GM15510 (cell line): ENCODE measurements around the gene CSNK2A2.

Source experiments
- POLR2A ChIP-seq: IDR thresholded peaks from 3 replicates; pipeline ENCODE4 v1.6.1; 2011; ENCODE audit warnings: borderline replicate concordance; ENCODE audit not compliant: insufficient read length; ENCODE audit errors: extremely low read depth

CSNK2A2 gene

GRCh38 chr16:58198022-58198683, at the start of gene CSNK2A2:
TSS of gene CSNK2A2 (minus strand) at chr16:58198106. CDS start at chr16:58197736, 370 bp downstream.
- peak; percentile 52 for TF ChIP-seq POLR2A

DNA sequence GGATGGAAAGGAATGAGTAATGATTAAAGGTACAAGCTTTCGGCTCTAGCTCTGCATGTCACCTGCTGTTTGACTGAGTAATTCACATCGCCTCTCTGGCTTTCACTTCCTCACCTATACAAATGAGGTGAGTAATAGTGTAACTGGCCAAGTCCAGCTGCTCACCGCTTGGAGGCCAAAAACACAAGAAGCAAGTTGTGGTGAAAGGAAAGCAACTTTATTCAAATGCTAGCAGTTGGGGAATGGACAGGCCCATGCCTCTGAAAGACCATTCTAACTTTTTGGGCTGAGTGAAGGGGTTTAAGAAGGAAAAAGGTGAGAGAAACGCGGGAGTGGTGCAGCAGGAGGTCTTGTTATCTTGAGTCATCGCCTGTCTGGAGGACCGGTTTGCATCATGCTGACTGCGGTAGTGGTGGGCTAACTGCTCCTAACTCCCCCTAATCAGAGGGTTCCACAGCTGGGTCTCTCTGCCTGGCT, 45.7 kb upstream of the CSNK2A2 start:
- no peak for TF ChIP-seq POLR2A

GRCh38 chr16:58236831-58237230, 38.9 kb upstream of the CSNK2A2 start:
- no peak for TF ChIP-seq POLR2A

DNA sequence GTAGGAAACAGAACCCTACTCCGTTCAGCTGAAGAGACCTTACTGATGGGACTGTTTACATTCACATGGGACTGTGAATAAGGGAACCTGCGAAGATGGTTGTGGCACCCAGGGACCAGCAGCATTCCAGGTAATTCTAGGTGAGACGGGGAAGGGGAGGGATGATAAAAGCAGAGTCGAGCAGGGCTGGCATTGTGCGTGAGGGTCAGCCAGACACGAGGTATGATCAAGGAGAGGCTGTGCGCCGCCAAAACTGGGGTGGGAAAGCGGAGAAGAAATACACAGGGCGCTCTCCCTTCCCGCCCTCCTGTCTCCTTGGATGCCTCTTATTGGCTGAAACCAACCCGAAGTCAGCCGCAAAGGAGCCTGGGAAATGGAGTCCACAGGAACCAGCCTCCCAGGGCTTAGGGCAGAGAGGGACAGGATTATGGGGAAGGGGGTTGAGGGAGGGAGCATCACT, 38.4 kb upstream of the CSNK2A2 start:
- no peak for TF ChIP-seq POLR2A

GRCh38 chr16:58235663-58236062, 37.8 kb upstream of the CSNK2A2 start:
- TF ChIP-seq POLR2A, result no peak

GRCh38 chr16:58234831-58235595, 37.1 kb upstream of the CSNK2A2 start:
- no peak for TF ChIP-seq POLR2A

- no peak for TF ChIP-seq POLR2A
Measured at GRCh38 chr16:58230259-58230658, 32.4 kb upstream of the CSNK2A2 start.

DNA sequence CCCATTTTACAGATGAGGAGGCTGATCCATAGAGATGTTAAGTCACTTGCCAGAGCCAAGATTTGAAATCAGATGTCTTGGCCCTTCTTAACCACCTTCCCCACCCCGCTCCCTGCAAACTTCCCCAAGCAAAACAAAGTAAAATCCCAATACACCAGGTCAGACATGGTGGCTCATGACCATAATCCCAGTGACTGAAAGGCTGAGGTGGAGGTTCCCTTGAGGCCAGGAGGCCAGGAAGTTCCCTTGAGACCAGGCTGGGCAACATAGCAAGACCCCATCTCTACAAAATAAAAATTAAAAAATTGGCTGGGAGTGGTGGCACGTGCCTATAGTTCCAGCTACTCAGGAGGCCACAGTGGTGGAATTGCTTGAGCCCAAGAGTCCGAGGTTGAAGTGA, 28.9 kb upstream of the CSNK2A2 start:
- no peak for TF ChIP-seq POLR2A

- no peak for TF ChIP-seq POLR2A
Measured at GRCh38 chr16:58225965-58226602, 28.2 kb upstream of the CSNK2A2 start.

DNA sequence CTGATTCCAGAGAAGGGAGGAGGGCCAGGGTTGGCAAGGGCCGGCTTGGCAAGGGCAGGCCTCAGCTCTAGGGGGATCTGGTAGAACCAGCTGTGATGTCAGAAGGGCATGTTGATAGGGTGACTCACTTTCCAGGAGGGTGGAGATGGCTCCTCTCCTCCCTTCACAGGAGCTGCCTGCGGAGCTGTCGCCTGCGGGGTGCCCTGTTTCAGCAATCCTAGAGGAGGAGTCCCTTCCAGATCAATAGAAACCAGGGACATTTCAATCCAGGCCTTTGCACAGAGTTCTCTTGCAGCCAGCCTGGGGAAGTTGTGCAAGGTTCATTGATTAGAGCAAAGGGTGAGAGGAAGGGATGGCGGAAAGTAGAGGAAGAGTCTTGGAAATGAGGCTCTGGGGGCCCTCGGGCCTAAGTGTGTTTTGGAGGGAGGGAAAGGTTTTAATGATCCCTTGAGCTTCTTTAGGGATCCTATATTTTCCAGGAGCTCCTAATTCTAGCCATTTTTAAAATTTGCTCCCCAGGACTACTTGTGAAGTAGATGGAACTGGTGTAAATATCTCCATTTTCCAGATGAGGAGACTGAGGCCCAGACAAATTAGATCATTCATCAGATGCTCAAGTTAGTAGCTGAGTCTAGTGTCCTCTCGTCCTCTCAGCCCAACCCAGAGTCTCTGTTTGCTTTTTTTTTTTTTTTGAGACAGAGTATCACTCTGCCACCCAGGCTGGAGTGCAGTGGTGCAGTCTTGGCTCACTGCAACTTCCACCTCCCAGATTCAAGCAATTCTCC, 24.8 kb upstream of the CSNK2A2 start:
- no peak for TF ChIP-seq POLR2A

DNA sequence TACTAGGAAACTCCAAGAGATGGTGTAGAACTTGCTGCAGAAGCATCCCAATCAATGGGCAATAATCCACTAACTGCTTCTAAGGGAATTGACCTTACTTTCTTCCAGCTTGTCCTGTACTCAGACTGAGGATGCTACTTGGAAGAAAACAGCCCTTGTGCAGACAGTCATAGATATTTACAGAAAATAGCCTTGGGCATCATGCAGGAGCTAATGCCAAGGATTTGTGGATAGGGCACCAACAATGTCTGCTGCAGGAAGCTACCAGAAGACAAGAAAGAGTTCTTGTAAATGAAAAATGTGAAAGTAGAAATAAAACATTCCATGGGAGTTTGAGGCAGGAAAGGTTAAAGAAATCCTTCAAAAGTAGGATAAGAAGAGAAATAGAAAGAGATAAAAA, 21.5 kb upstream of the CSNK2A2 start:
- TF ChIP-seq POLR2A, result no peak

- TF ChIP-seq POLR2A, result no peak
Measured at GRCh38 chr16:58218786-58219185, 20.9 kb upstream of the CSNK2A2 start.

- TF ChIP-seq POLR2A, result no peak
Measured at GRCh38 chr16:58217311-58217925, 19.5 kb upstream of the CSNK2A2 start.
